RWPE2 (cell line): Measurements from ENCODE around the gene POLL.

Experiments used
- ATAC-seq: fragments of 200-7000 bp; cut with Tn5 transposase; 3 replicates; pipeline ENCODE4 v1.9.1; 2021; ENCODE audit warnings: low read depth
- DNase-seq: peaks from one replicate; pipeline ENCODE4 v3.0.0-alpha.2; 2020; ENCODE audit warnings: low spot score
- H3K27ac ChIP-seq: fragments of 450-650 bp; 2 replicates; pipeline ENCODE4 v1.5.1; 2017; ENCODE audit warnings: mild to moderate bottlenecking; ENCODE audit not compliant: poor library complexity, severe bottlenecking
- H3K27me3 ChIP-seq: fragments of 250-450 bp; sonication (Bioruptor Pico); 2 replicates; pipeline ENCODE4 v1.5.1; 2021; ENCODE audit warnings: mild to moderate bottlenecking, moderate library complexity; ENCODE audit not compliant: insufficient read depth, poor library complexity, severe bottlenecking
- H3K36me3 ChIP-seq: fragments of 250-450 bp; sonication (Bioruptor Pico); 2 replicates; pipeline ENCODE4 v1.5.1; 2020; ENCODE audit warnings: low read depth, mild to moderate bottlenecking, moderate library complexity
- H3K4me1 ChIP-seq: fragments of 250-450 bp; sonication (Bioruptor Pico); 2 replicates; pipeline ENCODE4 v1.5.1; 2021; ENCODE audit warnings: mild to moderate bottlenecking, moderate library complexity; ENCODE audit not compliant: insufficient read depth, poor library complexity, severe bottlenecking
- H3K4me3 ChIP-seq: fragments of 250-450 bp; sonication (Bioruptor Pico); 2 replicates; pipeline ENCODE4 v1.5.1; 2021; ENCODE audit warnings: mild to moderate bottlenecking, moderate library complexity; ENCODE audit not compliant: severe bottlenecking
- H3K9me3 ChIP-seq: fragments of 250-450 bp; sonication (Bioruptor Pico); 2 replicates; pipeline ENCODE4 v1.5.1; 2021; ENCODE audit warnings: mild to moderate bottlenecking, moderate library complexity; ENCODE audit not compliant: severe bottlenecking
- TF ChIP-seq, protein P1 (sequence below): fragments of 450-650 bp; IDR thresholded peaks from one replicate; pipeline ENCODE4 v1.5.1; 2017; ENCODE audit warnings: mild to moderate bottlenecking, moderate library complexity; ENCODE audit not compliant: poor library complexity, severe bottlenecking

The POLL gene

DNA sequence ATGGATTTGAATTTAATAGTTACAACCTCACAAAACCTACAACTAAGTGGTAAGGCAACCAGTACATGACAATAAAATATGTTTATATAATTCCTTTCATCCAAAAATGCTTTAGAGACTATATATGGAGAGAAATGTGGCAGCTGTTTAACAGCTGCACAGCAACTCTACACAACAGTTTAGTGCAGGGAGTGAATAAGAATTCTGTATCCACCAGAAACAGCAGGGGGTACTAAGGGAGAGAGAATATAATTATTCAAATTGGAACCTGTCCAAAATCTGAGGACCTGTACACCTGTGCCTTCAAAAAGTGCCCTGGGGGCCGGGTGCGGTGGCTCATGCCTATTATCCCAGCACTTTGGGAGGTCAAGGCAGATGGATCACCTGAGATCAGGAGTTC lies 49.6 kb downstream of the POLL start:
- no peak overlapping the region for H3K27ac ChIP-seq
- H3K27me3 ChIP-seq: no peaks in the 10 kb centered on the region
- no peaks in the 10 kb centered on the region for H3K4me1 ChIP-seq
- no peaks in the 10 kb centered on the region for H3K36me3 ChIP-seq
- no peaks in the 10 kb centered on the region for H3K9me3 ChIP-seq
- no peak for ATAC-seq
- DNase-seq: no peak
- TF ChIP-seq, protein P1, sequence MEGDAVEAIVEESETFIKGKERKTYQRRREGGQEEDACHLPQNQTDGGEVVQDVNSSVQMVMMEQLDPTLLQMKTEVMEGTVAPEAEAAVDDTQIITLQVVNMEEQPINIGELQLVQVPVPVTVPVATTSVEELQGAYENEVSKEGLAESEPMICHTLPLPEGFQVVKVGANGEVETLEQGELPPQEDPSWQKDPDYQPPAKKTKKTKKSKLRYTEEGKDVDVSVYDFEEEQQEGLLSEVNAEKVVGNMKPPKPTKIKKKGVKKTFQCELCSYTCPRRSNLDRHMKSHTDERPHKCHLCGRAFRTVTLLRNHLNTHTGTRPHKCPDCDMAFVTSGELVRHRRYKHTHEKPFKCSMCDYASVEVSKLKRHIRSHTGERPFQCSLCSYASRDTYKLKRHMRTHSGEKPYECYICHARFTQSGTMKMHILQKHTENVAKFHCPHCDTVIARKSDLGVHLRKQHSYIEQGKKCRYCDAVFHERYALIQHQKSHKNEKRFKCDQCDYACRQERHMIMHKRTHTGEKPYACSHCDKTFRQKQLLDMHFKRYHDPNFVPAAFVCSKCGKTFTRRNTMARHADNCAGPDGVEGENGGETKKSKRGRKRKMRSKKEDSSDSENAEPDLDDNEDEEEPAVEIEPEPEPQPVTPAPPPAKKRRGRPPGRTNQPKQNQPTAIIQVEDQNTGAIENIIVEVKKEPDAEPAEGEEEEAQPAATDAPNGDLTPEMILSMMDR: no peak
- no peak overlapping the region for H3K4me3 ChIP-seq

DNA sequence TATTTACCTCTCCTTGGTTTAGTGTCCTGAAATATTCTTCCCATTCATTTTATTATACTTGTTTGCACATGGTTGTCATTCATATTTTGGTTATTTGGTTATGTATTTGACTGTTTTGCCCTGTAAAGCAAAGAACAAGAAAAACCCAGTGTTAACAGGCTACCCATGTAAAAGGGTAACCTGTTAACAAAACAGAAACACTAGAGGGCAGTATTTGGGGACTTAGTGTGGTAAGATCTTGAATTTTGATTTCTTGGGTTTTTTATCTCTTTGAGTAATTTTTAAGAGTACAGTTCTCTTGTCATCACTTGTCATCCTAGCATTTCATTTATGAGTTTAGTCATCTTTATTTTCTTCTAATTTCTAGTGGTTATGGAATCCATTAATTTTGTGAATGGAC lies 51.3 kb downstream of the POLL start:
- H3K36me3 ChIP-seq: no peaks in the 10 kb centered on the region
- TF ChIP-seq, protein P1: peak; percentile 75
- H3K4me3 ChIP-seq: no peak overlapping the region
- no peak overlapping the region for H3K27ac ChIP-seq
- no peaks in the 10 kb centered on the region for H3K4me1 ChIP-seq
- no peaks in the 10 kb centered on the region for H3K9me3 ChIP-seq
- ATAC-seq (no peak), DNase-seq (no peak)
- H3K27me3 ChIP-seq: no peaks in the 10 kb centered on the region

DNA sequence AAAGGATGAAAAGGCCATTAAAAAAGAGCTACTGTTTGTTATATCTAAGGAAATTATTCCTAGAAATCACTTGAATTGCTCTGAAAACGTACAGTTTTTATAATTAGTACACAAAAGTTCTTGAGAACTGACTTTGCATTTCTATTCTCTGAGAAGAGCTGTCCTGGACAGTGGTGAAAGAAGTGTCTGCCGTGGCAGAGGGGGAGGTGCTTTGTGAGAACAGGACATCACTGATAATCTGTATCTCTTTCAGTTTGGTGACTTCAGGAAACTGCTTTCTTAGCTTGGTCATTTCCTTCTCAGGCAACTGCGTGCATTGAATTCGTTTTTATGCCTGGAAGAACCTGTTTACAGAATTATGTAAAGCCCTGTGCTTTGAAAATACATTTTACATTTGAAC lies 52.1 kb downstream of the POLL start:
- H3K27ac ChIP-seq: no peak overlapping the region
- H3K4me3 ChIP-seq: no peak overlapping the region
- H3K9me3 ChIP-seq: no peaks in the 10 kb centered on the region
- DNase-seq (no peak), ATAC-seq (no peak)
- TF ChIP-seq, protein P1: no peak
- no peaks in the 10 kb centered on the region for H3K36me3 ChIP-seq
- no peaks in the 10 kb centered on the region for H3K4me1 ChIP-seq
- no peaks in the 10 kb centered on the region for H3K27me3 ChIP-seq

GRCh38 chr10:101529725-101530553 lies 58.1 kb downstream of the POLL start:
- Histone ChIP-seq H3K4me3 (no peak overlapping the region), H3K27ac (no peak overlapping the region), H3K36me3 (no peaks in the 10 kb centered on the region), H3K4me1 (no peaks in the 10 kb centered on the region), H3K9me3 (no peaks in the 10 kb centered on the region), H3K27me3 (no peaks in the 10 kb centered on the region)
- DNase-seq (no peak), ATAC-seq (no peak)
- TF ChIP-seq, protein P1: no peak

DNA sequence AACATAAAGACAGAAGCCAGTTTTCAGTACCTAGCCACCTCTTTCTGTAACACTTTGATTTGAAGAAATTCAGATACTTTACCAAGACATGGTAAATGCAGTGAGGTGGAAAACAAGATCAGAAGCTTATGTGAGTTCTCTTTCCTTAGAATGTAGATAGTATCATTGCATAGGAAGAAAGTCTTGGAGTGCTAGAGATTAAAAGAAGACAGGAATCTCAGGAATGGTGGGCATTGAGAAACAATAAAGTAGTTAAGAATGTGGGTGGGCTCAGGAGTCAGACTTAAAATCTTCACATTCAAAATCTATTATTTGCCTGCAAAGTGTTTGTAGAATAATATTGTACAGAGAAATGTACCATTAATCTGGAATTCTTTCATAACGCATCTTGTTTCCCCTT lies 58.9 kb downstream of the POLL start:
- Histone ChIP-seq H3K4me3 (no peak overlapping the region), H3K27me3 (no peaks in the 10 kb centered on the region), H3K36me3 (no peaks in the 10 kb centered on the region), H3K4me1 (no peaks in the 10 kb centered on the region), H3K27ac (no peak overlapping the region), H3K9me3 (no peaks in the 10 kb centered on the region)
- TF ChIP-seq, protein P1: no peak
- no peak for DNase-seq
- ATAC-seq: no peak
